Measurements from ENCODE around the gene DMXL1. TPM values are rescaled to one million over a fixed set of nuclear protein-coding genes. Genes with fewer than 3 reads are reported as not detected.
"Not testable (repeated sequence)": the region's sequence is repeated elsewhere in the genome, so short reads cannot be mapped to it uniquely, and the experiment has no call there.

The DMXL1 gene
- polyA plus RNA-seq, 2 donors = 9.3 to 14.2 TPM

- H3K4me3 ChIP-seq (ENCODE audit: low read depth in 1 of 2, low read length in 2 of 2) = no peak overlapping the region
- peaks cover 0 to 4% of the 10 kb centered on the region in 2 donors for H3K36me3 ChIP-seq (ENCODE audit: control insufficient read depth in 2 of 2, insufficient read depth in 2 of 2, low read length in 1 of 2)
- no peak overlapping the region for H3K27ac ChIP-seq (ENCODE audit: low read depth in 2 of 2, low read length in 1 of 2)
- H3K9me3 ChIP-seq (ENCODE audit: control insufficient read depth in 2 of 2, insufficient read depth in 1 of 2, low read depth in 1 of 2, low read length in 1 of 2) = no peaks in the 10 kb centered on the region
- 84 to 85% methylated on average over 1 of the region's 1 CpG for WGBS, 2 donors
- no peaks in the 10 kb centered on the region for H3K27me3 ChIP-seq (ENCODE audit: control insufficient read depth in 1 of 2, insufficient read depth in 2 of 2, low read length in 2 of 2)
- H3K4me1 ChIP-seq (ENCODE audit: control insufficient read depth in 2 of 2, insufficient read depth in 2 of 2, low read length in 1 of 2) = no peaks in the 10 kb centered on the region
Measured at GRCh38 chr5:119220576-119221197, 149.8 kb downstream of the DMXL1 start.

- Histone ChIP-seq H3K4me1 (ENCODE audit: control insufficient read depth in 2 of 2, insufficient read depth in 2 of 2, low read length in 1 of 2) (no peaks in the 10 kb centered on the region), H3K27me3 (ENCODE audit: control insufficient read depth in 1 of 2, insufficient read depth in 2 of 2, low read length in 2 of 2) (no peaks in the 10 kb centered on the region), H3K27ac (ENCODE audit: low read depth in 2 of 2, low read length in 1 of 2) (no peak overlapping the region), H3K9me3 (ENCODE audit: control insufficient read depth in 2 of 2, insufficient read depth in 1 of 2, low read depth in 1 of 2, low read length in 1 of 2) (no peaks in the 10 kb centered on the region), H3K36me3 (ENCODE audit: control insufficient read depth in 2 of 2, insufficient read depth in 2 of 2, low read length in 1 of 2) (peaks cover 0 to 4% of the 10 kb centered on the region in 2 donors), H3K4me3 (ENCODE audit: low read depth in 1 of 2, low read length in 2 of 2) (no peak overlapping the region)
Measured at GRCh38 chr5:119221330-119221729, 150.4 kb downstream of the DMXL1 start.

DNA sequence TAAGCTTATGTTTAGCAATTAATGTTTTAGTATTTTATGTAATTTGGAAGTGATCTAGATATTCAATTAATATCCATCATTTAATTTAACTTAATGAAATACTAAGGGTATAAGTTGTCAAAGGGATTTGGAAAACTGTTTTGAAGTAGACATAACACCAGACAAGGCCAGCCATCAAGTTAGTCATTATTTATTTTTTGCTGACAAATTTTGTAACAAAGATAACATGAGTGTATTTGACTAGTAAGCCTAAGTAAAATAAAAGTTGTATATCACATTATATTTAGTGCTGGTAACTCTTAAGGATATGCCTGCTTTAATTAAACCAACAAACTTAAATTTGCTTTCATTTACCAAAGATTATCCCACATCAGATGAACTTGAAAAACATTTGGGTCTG is 159.1 kb downstream of the DMXL1 start:
- Histone ChIP-seq H3K36me3 (ENCODE audit: control insufficient read depth in 2 of 2, insufficient read depth in 2 of 2, low read length in 1 of 2) (no peaks in the 10 kb centered on the region), H3K9me3 (ENCODE audit: control insufficient read depth in 2 of 2, insufficient read depth in 1 of 2, low read depth in 1 of 2, low read length in 1 of 2) (no peaks in the 10 kb centered on the region), H3K27ac (ENCODE audit: low read depth in 2 of 2, low read length in 1 of 2) (no peak overlapping the region), H3K27me3 (ENCODE audit: control insufficient read depth in 1 of 2, insufficient read depth in 2 of 2, low read length in 2 of 2) (no peaks in the 10 kb centered on the region), H3K4me1 (ENCODE audit: control insufficient read depth in 2 of 2, insufficient read depth in 2 of 2, low read length in 1 of 2) (no peaks in the 10 kb centered on the region), H3K4me3 (ENCODE audit: low read depth in 1 of 2, low read length in 2 of 2) (no peak overlapping the region)

- Histone ChIP-seq H3K9me3 (ENCODE audit: control insufficient read depth in 2 of 2, insufficient read depth in 1 of 2, low read depth in 1 of 2, low read length in 1 of 2) (no peaks in the 10 kb centered on the region), H3K4me3 (ENCODE audit: low read depth in 1 of 2, low read length in 2 of 2) (no peak overlapping the region), H3K27ac (ENCODE audit: low read depth in 2 of 2, low read length in 1 of 2) (no peak overlapping the region), H3K4me1 (ENCODE audit: control insufficient read depth in 2 of 2, insufficient read depth in 2 of 2, low read length in 1 of 2) (no peaks in the 10 kb centered on the region), H3K27me3 (ENCODE audit: control insufficient read depth in 1 of 2, insufficient read depth in 2 of 2, low read length in 2 of 2) (no peaks in the 10 kb centered on the region), H3K36me3 (ENCODE audit: control insufficient read depth in 2 of 2, insufficient read depth in 2 of 2, low read length in 1 of 2) (no peaks in the 10 kb centered on the region)
- WGBS, 2 donors = 85 to 88% methylated on average over 6 of the region's 6 CpGs
Measured at GRCh38 chr5:119238265-119239118, 167.6 kb downstream of the DMXL1 start.

DNA sequence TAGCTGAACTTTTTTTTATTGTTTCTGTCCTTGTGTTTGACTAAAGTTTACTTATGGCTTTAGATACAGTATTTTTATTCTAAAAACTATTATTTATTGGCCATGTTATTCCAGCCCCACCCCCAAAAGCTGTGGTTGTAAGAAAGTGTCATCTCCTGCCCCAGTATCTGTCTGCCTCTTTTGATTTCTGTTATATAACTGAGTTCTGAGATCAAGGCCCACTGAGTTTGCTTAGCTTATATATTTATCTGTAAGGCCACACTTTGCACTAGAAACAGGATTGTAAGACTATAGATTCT is 168.2 kb downstream of the DMXL1 start:
- Histone ChIP-seq H3K36me3 (ENCODE audit: control insufficient read depth in 2 of 2, insufficient read depth in 2 of 2, low read length in 1 of 2) (no peaks in the 10 kb centered on the region), H3K27ac (ENCODE audit: low read depth in 2 of 2, low read length in 1 of 2) (no peak overlapping the region), H3K9me3 (ENCODE audit: control insufficient read depth in 2 of 2, insufficient read depth in 1 of 2, low read depth in 1 of 2, low read length in 1 of 2) (no peaks in the 10 kb centered on the region), H3K4me1 (ENCODE audit: control insufficient read depth in 2 of 2, insufficient read depth in 2 of 2, low read length in 1 of 2) (no peaks in the 10 kb centered on the region), H3K4me3 (ENCODE audit: low read depth in 1 of 2, low read length in 2 of 2) (no peak overlapping the region), H3K27me3 (ENCODE audit: control insufficient read depth in 1 of 2, insufficient read depth in 2 of 2, low read length in 2 of 2) (no peaks in the 10 kb centered on the region)

GRCh38 chr5:119239826-119240225 is 168.9 kb downstream of the DMXL1 start:
- 62 to 76% methylated on average over 3 of the region's 3 CpGs for WGBS, 2 donors
- not testable (repeated sequence) for H3K4me1 ChIP-seq (ENCODE audit: control insufficient read depth in 2 of 2, insufficient read depth in 2 of 2, low read length in 1 of 2); H3K4me3 ChIP-seq (ENCODE audit: low read depth in 1 of 2, low read length in 2 of 2); H3K36me3 ChIP-seq (ENCODE audit: control insufficient read depth in 2 of 2, insufficient read depth in 2 of 2, low read length in 1 of 2); H3K9me3 ChIP-seq (ENCODE audit: control insufficient read depth in 2 of 2, insufficient read depth in 1 of 2, low read depth in 1 of 2, low read length in 1 of 2); H3K27me3 ChIP-seq (ENCODE audit: control insufficient read depth in 1 of 2, insufficient read depth in 2 of 2, low read length in 2 of 2); H3K27ac ChIP-seq (ENCODE audit: low read depth in 2 of 2, low read length in 1 of 2)

DNA sequence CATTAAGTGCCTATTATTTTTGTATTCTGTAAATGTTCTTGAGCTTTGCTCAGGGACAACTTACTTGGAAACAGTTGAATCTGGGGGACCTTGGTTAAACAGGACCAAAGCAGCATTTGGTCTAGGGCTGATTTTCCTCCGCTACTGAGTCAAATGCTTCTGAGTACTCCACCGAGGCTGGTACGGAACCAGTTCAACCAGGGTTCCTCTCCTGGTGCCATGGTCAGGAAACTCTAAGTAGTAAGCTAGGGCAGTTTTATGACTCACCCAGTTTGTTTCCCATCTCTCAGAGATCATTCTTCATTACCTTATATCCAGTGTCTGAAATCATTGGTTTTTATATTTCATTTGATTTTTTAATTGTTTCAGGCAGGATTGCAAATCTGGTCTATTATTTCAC is 173.0 kb downstream of the DMXL1 start:
- Histone ChIP-seq H3K36me3 (ENCODE audit: control insufficient read depth in 2 of 2, insufficient read depth in 2 of 2, low read length in 1 of 2) (no peaks in the 10 kb centered on the region), H3K9me3 (ENCODE audit: control insufficient read depth in 2 of 2, insufficient read depth in 1 of 2, low read depth in 1 of 2, low read length in 1 of 2) (no peaks in the 10 kb centered on the region), H3K27me3 (ENCODE audit: control insufficient read depth in 1 of 2, insufficient read depth in 2 of 2, low read length in 2 of 2) (no peaks in the 10 kb centered on the region), H3K4me3 (ENCODE audit: low read depth in 1 of 2, low read length in 2 of 2) (no peak overlapping the region), H3K27ac (ENCODE audit: low read depth in 2 of 2, low read length in 1 of 2) (no peak overlapping the region), H3K4me1 (ENCODE audit: control insufficient read depth in 2 of 2, insufficient read depth in 2 of 2, low read length in 1 of 2) (no peaks in the 10 kb centered on the region)
- WGBS, 2 donors = 69 to 86% methylated on average over 3 of the region's 3 CpGs

DNA sequence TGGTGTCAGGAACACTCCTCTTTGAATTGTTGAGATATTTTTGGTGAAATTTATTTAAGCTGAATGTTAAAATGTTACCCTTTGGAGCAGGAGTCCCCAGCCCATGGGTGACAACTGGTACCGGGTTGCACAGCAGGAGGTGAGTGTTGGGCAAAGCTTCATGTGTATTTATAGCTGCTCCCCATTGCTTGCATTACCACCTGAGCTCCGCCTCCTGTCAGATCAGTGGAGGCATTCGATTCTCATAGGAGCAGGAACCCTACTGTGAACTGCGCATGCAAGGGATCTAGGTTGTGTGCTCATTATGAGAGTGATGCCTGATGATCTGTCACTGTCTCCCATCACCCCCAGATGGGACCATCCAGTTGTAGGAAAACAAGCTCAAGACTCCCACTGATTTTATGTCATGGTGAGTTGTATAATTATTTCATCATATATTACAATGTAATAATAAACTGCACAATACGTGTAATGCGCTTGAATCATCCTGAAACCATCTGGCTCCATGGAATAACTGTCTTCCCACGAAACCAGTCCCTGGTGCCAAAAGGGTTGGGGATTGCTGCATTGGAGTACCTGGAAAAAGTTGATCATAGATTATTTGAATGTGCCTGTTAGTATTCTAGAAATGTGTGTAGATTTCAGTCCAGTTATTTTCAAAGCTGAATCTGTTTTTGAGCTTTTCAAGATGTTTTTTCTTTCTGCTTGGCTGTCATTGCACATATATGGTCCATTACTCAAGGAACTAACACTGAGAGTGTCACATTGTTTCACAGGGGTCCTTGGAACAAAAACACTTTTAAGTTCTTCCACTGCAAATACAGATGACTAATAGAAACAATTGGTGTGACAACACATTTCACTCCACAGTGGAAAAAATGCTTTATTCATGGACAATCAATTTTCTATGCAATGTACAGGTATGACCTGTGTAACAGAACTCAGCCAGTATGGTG is 180.3 kb downstream of the DMXL1 start:
- Histone ChIP-seq H3K4me3 (ENCODE audit: low read depth in 1 of 2, low read length in 2 of 2) (no peak overlapping the region), H3K9me3 (ENCODE audit: control insufficient read depth in 2 of 2, insufficient read depth in 1 of 2, low read depth in 1 of 2, low read length in 1 of 2) (no peaks in the 10 kb centered on the region), H3K36me3 (ENCODE audit: control insufficient read depth in 2 of 2, insufficient read depth in 2 of 2, low read length in 1 of 2) (no peaks in the 10 kb centered on the region), H3K4me1 (ENCODE audit: control insufficient read depth in 2 of 2, insufficient read depth in 2 of 2, low read length in 1 of 2) (no peaks in the 10 kb centered on the region), H3K27ac (ENCODE audit: low read depth in 2 of 2, low read length in 1 of 2) (no peak overlapping the region), H3K27me3 (ENCODE audit: control insufficient read depth in 1 of 2, insufficient read depth in 2 of 2, low read length in 2 of 2) (no peaks in the 10 kb centered on the region)
- WGBS, 2 donors = 90 to 91% methylated on average over 7 of the region's 7 CpGs

DNA sequence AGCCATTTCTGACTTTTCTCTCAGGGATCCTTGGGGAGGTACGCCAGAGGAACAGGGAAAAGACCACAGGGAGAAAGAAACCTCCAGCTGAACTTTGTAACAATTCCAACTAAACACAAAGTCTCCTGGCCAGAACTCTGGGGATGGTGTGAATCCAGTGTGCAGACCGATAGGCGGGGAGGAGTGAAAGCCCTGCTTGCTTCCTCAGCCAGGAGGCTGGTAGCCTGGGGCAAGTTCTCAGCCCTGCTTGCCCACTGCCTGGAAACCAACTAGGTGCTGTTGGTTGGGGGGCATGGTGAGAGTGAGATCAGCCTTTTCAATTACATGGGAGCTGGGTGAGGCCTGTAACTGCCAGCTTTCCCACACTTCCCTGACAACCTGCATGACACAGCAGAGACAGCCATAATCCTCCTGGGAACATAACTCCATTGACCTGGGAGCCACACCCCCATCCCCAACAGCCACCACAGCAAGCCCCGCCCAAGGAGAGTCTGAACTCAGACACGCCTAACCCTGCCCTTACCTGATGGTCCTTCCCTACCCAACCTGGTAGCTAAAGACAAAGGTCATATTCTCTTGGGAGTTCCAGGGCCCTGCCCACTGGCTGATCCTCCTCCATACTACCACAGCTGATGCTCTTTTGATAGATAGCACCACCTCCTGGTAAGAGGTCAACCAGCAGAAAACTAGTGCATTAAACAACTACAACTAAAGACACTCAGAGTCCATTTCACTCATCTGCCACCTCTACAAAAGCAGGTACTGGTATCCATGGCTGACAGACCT is 184.9 kb downstream of the DMXL1 start:
- Histone ChIP-seq H3K36me3 (ENCODE audit: control insufficient read depth in 2 of 2, insufficient read depth in 2 of 2, low read length in 1 of 2) (no peaks in the 10 kb centered on the region), H3K4me1 (ENCODE audit: control insufficient read depth in 2 of 2, insufficient read depth in 2 of 2, low read length in 1 of 2) (no peaks in the 10 kb centered on the region), H3K9me3 (ENCODE audit: control insufficient read depth in 2 of 2, insufficient read depth in 1 of 2, low read depth in 1 of 2, low read length in 1 of 2) (peaks cover 0 to 1% of the 10 kb centered on the region in 2 donors), H3K27ac (ENCODE audit: low read depth in 2 of 2, low read length in 1 of 2) (peak overlapping the region; percentile 12 to 85), H3K4me3 (ENCODE audit: low read depth in 1 of 2, low read length in 2 of 2) (no peak overlapping the region), H3K27me3 (ENCODE audit: control insufficient read depth in 1 of 2, insufficient read depth in 2 of 2, low read length in 2 of 2) (no peaks in the 10 kb centered on the region)
- 77 to 87% methylated on average over 5 of the region's 5 CpGs for WGBS, 2 donors

All from esophagus (tissue), 2 donors.